ENCODE results near the gene ANKRD44. TPM values are rescaled to one million over a fixed set of nuclear protein-coding genes. Genes with fewer than 3 reads are reported as not detected.

ANKRD44 gene
- total and polyA plus RNA-seq, 2 of the 8 experiments (the other 6 are each of a cell fraction or from before 2014, with no cell fraction given): 1.2 to 1.3 TPM

DNA sequence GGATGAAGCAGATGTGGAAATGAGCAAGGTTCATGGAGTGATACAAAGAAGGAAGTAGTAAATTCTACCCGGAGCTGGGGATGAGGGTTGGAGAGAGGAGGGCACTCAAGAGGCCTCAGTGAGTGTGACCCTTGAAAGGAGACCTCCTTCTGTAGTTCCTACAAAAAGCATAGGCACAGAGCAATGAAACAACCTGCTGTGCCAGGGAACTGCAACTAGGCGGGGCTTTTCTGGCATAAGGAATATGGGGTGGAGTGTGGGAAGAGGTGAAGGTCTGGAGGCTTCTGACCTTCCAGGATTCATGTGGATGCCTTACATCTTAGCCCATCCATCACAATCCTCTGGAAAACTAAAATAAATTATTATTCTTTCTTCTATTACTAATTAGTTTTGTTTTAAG is 358.6 kb downstream of the ANKRD44 start:
- Histone ChIP-seq H2BK5ac (ENCODE audit: low read depth, low read length) (no peak overlapping the region), H3K4me1 (replicated peaks in 1 of 4; ENCODE audit: control insufficient read depth in 3 of 4, insufficient read depth in 4 of 4, low read length in 3 of 4) (peaks cover 2 to 12% (median 7%) of the 10 kb centered on the region in 4 experiments; a peak in 3 of 7 replicates), H4K91ac (replicated peaks; ENCODE audit: insufficient read length, low read length) (no peak overlapping the region), H2BK20ac (ENCODE audit: low read length) (no peak overlapping the region), H3K23ac (ENCODE audit: insufficient read length) (no peak overlapping the region), H3K27ac (ENCODE audit: low read depth, low read length) (no peak overlapping the region), H3K9ac (replicated peaks in 1 of 4; ENCODE audit: extremely low read depth in 1 of 4, low read depth in 3 of 4, low read length in 3 of 4) (no peak overlapping the region), H3K9me3 (ENCODE audit: insufficient read depth in 2 of 2, low read depth in 1 of 2, low read length in 1 of 2) (no peaks in the 10 kb centered on the region), H3K4me3 (ENCODE audit: extremely low read depth in 1 of 4, insufficient read depth in 2 of 4, low read depth in 3 of 4, low read length in 4 of 4) (no peak overlapping the region), H2AK5ac (ENCODE audit: low read depth, low read length) (no peak overlapping the region), H3K79me1 (ENCODE audit: low read depth, low read length) (no peaks in the 10 kb centered on the region), H2BK120ac (replicated peaks; ENCODE audit: low read depth, low read length) (no peak overlapping the region), H4K20me1 (replicated peaks in 1 of 2; ENCODE audit: control insufficient read depth in 1 of 2, insufficient read depth in 2 of 2, low read length in 2 of 2) (no peaks in the 10 kb centered on the region), H4K8ac (ENCODE audit: extremely low read depth, insufficient read depth, low read length) (no peak overlapping the region), H2BK12ac (ENCODE audit: low read depth, low read length) (no peak overlapping the region), H2AFZ (ENCODE audit: low read length) (0 out of 2 replicates have a peak overlapping the region, but pooled peaks have one; percentile 73), H3K23me2 (ENCODE audit: low read depth, low read length) (no peaks in the 10 kb centered on the region), H3K14ac (ENCODE audit: insufficient read length) (no peak overlapping the region), H3K18ac (ENCODE audit: extremely low read depth, low read length) (no peak overlapping the region), H3K27me3 (replicated peaks in 1 of 4; ENCODE audit: control insufficient read depth in 3 of 4, extremely low read depth in 1 of 4, insufficient read depth in 3 of 4, low read length in 3 of 4) (no peaks in the 10 kb centered on the region), H4K5ac (ENCODE audit: insufficient read length, low read depth, low read length) (no peak overlapping the region), H3K4me2 (ENCODE audit: insufficient read depth in 1 of 2, low read depth in 2 of 2, low read length in 2 of 2) (no peak overlapping the region), H3K36me3 (ENCODE audit: control insufficient read depth in 2 of 4, insufficient read depth in 4 of 4, low read length in 3 of 4) (no peaks in the 10 kb centered on the region), H3K56ac (replicated peaks; ENCODE audit: insufficient read length, low read depth, low read length) (no peak overlapping the region), H2BK15ac (ENCODE audit: low read length) (no peak overlapping the region), H3K79me2 (ENCODE audit: control insufficient read depth in 1 of 2, insufficient read depth in 2 of 2, low read length in 2 of 2) (no peaks in the 10 kb centered on the region), H3K4ac (replicated peaks; ENCODE audit: insufficient read length, low read depth, low read length) (no peak overlapping the region)
- WGBS, 2 experiments (ENCODE audit: extremely low coverage in 1 of 2, insufficient coverage in 1 of 2, insufficient read length in 1 of 2, insufficient replicate concordance in 2 of 2, low coverage in 1 of 2, low lambda C conversion rate in 2 of 2, missing lambda C conversion rate in 1 of 2): 83% methylated on average over 2 of the region's 2 CpGs; no CpG with 5 or more reads in 1 of the 2 experiments
- FAIRE-seq (no peak), DNase-seq (ENCODE audit: low read depth in 1 of 2, low spot score in 2 of 2) (no peak)
- ChIA-PET CTCF (ENCODE audit: partially characterized antibody) (no interaction called here), POLR2A (ENCODE audit: partially characterized antibody) (no interaction called here)
- TF ChIP-seq POU5F1 (IDR thresholded peaks at IDR 0.05; ENCODE audit: low read depth, low read length) (no peak), TBP (IDR thresholded peaks at IDR 0.05; ENCODE audit: low read depth, low read length) (no peak), JUN (IDR thresholded peaks at IDR 0.05; ENCODE audit: low read depth, low read length) (no peak), MAFK (IDR thresholded peaks at IDR 0.05; ENCODE audit: low read depth, low read length) (no peak), SUZ12 (IDR thresholded peaks at IDR 0.05; ENCODE audit: low read length) (no peak), ASH2L (IDR thresholded peaks at IDR 0.05; ENCODE audit: low read length) (no peak), RFX5 (IDR thresholded peaks at IDR 0.05; ENCODE audit: borderline replicate concordance, low read depth, low read length) (no peak)
- TF ChIP-seq, protein P1, sequence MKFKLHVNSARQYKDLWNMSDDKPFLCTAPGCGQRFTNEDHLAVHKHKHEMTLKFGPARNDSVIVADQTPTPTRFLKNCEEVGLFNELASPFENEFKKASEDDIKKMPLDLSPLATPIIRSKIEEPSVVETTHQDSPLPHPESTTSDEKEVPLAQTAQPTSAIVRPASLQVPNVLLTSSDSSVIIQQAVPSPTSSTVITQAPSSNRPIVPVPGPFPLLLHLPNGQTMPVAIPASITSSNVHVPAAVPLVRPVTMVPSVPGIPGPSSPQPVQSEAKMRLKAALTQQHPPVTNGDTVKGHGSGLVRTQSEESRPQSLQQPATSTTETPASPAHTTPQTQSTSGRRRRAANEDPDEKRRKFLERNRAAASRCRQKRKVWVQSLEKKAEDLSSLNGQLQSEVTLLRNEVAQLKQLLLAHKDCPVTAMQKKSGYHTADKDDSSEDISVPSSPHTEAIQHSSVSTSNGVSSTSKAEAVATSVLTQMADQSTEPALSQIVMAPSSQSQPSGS (IDR thresholded peaks at IDR 0.05; ENCODE audit: low read length): no peak

All from H1 (cell line).